HCT116 (cell line): ENCODE results near the gene ZNF322.

Source experiments
- CEBPB ChIP-seq: IDR thresholded peaks from 2 replicates; pipeline ENCODE4 v1.6.1; 2012; ENCODE audit warnings: low read depth
- CTCF ChIP-seq, 3 experiments: fragments of 200-600 bp in 1 of 3; sonication (generic) in 1 of 3; IDR thresholded peaks in 2 of 3; conservative IDR thresholded peaks in 1 of 3; 2 replicates each; pipeline ENCODE4 v1.5.1; 2012 to 2017; ENCODE audit warnings: low read depth in 2 of 3, low read length in 2 of 3, antibody characterized with exemption in 1 of 3, borderline replicate concordance in 1 of 3, control low read depth in 1 of 3, mild to moderate bottlenecking in 1 of 3, mixed read lengths in 1 of 3, mixed run types in 1 of 3, moderate library complexity in 1 of 3; ENCODE audit not compliant: insufficient read depth in 1 of 3
- EZH2 ChIP-seq: fragments of 200-600 bp; sonication (generic); IDR thresholded peaks from 2 replicates; pipeline ENCODE4 v1.6.1; 2017; ENCODE audit warnings: antibody characterized with exemption, mixed run types
- POLR2A ChIP-seq: IDR thresholded peaks from 2 replicates; pipeline ENCODE4 v1.7.0; 2011; ENCODE audit warnings: borderline replicate concordance; ENCODE audit not compliant: insufficient read depth, insufficient read length; ENCODE audit errors: extremely low read depth
- RAD21 ChIP-seq: IDR thresholded peaks from 2 replicates; pipeline ENCODE4 v1.6.1; 2012; ENCODE audit warnings: low read depth, mild to moderate bottlenecking
- REST ChIP-seq: IDR thresholded peaks from 2 replicates; pipeline ENCODE4 v1.6.1; 2012; ENCODE audit warnings: low read depth
- SIN3A ChIP-seq: IDR thresholded peaks from 2 replicates; pipeline ENCODE4 v1.6.1; 2012; ENCODE audit warnings: low read depth
- YY1 ChIP-seq: IDR thresholded peaks from 2 replicates; pipeline ENCODE4 v1.6.1; 2011; ENCODE audit warnings: low read length, low read depth, moderate library complexity, mild to moderate bottlenecking; ENCODE audit not compliant: insufficient replicate concordance; ENCODE audit errors: extremely low read depth
- ZBTB33 ChIP-seq: IDR thresholded peaks from 2 replicates; pipeline ENCODE4 v1.6.1; 2011; ENCODE audit warnings: mild to moderate bottlenecking, low read length, moderate library complexity; ENCODE audit not compliant: insufficient replicate concordance; ENCODE audit errors: extremely low read depth
- ZFX ChIP-seq: fragments of 450-650 bp; IDR thresholded peaks from 2 replicates; pipeline ENCODE4 v1.6.1; 2017
- ZNF274 ChIP-seq: fragments of 200-500 bp; sonication (Bioruptor generic); IDR thresholded peaks from 2 replicates; pipeline ENCODE4 v1.6.1; 2014; ENCODE audit warnings: mild to moderate bottlenecking, low read depth, low read length, inconsistent platforms

GRCh38 chr6:26588965-26589364 is 70.6 kb downstream of the ZNF322 start:
- no peak for TF ChIP-seq SIN3A
- no peak for TF ChIP-seq CTCF (IDR thresholded peaks at IDR 0.05 in 2 of 3, conservative IDR thresholded peaks at IDR 0.05 in 1 of 3; ENCODE audit: borderline replicate concordance in 1 of 3, insufficient read depth in 1 of 3, low read depth in 2 of 3, low read length in 2 of 3)
- no peak for TF ChIP-seq YY1
- no peak for TF ChIP-seq ZBTB33
- no peak for TF ChIP-seq EZH2
- TF ChIP-seq REST = no peak
- no peak for TF ChIP-seq CEBPB
- TF ChIP-seq POLR2A = no peak
- TF ChIP-seq RAD21 = no peak
- no peak for TF ChIP-seq ZNF274
- no peak for TF ChIP-seq ZFX
